Epidermal melanocyte (primary cell): ENCODE data around the gene EPAS1.

Experiments used
- DNase-seq: peaks from one replicate; pipeline ENCODE4 v3.0.0; 2011; ENCODE audit warnings: low spot score; ENCODE audit not compliant: insufficient read length

EPAS1 gene

DNA sequence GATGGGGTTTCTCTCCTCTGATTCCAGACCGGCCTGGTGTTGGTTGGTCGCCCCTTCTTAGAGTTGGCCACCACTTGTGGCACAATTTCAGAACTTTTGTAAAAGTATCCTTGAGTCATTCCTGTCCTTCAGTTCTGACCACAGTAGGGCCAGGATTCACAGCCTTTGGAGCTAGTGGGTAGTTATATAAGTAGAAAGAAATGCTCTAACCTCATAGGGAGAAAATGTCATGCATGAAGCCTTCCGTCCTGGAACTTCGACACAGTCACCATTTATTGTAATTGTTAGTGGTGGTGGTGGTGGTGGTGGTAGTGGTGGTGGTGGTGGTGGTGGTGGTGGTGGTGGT is 65.4 kb downstream of the EPAS1 start:
- no peak for DNase-seq

GRCh38 chr2:46363535-46364170 is 66.4 kb downstream of the EPAS1 start:
- DNase-seq: no peak

- peak; percentile 48 for DNase-seq
Observed at GRCh38 chr2:46364797-46365457, 67.7 kb downstream of the EPAS1 start.

GRCh38 chr2:46365913-46366667 is 68.9 kb downstream of the EPAS1 start:
- no peak for DNase-seq

DNA sequence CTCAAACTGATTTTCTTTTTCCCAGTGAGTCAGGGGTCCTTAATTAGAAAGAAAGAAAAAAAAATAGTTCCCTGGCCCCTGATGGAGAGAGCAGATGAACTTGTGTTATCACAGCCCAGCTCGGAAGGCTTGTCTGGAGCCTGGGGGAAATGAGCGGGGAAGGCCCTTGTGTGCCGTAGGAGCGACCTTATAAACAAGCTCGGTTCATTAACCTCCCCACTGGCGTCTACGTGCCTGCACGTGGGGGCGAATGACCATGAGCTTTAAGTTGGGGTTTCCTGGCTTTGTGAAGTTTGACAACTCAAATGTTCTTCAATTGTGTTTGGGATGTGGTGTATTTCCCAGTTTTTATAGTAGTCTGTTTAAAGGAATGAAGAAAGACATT is 69.5 kb downstream of the EPAS1 start:
- no peak for DNase-seq

GRCh38 chr2:46367286-46367685 is 70.1 kb downstream of the EPAS1 start:
- no peak for DNase-seq

GRCh38 chr2:46368401-46368800 is 71.2 kb downstream of the EPAS1 start:
- DNase-seq: no peak

GRCh38 chr2:46369783-46370182 is 72.6 kb downstream of the EPAS1 start:
- DNase-seq: no peak

DNA sequence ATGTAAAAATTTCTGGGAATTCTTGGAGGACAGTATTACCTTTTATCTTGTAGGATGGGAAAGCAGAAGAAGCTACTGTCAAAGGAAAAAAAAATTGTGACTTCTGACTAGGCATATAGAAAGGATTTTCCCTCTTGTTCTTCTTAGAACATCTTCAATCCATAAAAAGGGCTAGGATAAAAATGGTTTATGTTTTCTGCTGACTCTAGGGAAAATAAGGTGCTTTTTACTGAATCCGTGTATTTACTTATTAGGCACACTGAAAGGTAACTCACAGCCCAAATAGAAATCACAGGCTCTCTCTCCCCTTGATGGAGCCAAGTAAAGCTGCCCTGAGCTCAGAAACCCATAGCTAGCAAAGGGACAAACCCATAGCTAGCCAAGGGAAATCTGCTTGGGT is 74.6 kb downstream of the EPAS1 start:
- DNase-seq: no peak

DNA sequence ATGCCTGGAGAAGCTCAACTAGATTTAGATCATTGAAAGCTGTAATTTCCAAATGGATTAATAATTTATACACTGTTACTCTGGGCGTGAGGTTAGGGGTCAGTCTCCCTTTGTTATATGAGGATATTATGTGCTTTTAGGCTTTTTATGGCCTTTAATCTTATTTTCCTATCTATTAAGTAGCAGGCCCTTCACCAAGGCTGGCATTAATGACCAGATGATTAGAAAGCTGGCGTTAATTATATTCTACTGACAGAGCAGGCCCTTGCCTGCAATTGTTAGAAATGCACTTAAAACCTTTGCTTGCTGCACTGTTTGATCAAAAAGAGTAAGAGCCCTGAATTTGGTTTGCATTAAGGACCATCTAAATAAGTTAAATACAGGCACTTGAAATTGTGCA is 75.3 kb downstream of the EPAS1 start:
- DNase-seq: no peak

DNA sequence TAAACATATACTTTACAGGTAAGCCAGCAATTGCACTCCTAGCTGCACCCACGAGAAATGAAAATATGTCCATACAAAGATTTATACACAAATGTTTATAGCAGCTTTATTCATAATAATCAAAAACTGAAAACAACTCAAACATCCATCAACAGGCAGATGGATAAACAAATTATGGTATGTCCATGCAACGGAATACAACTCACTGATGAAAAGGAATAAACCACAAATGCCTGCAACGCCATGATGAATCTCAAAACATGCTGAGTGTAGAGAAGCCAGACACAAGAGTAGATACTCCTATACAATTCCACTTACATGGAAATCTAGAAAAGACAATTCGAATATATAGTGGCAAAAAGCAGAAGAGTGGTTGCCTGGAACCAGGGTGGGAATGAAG is 76.0 kb downstream of the EPAS1 start:
- DNase-seq: no peak

GRCh38 chr2:46375566-46376125 is 78.4 kb downstream of the EPAS1 start:
- DNase-seq: no peak

- no peak for DNase-seq
Observed at GRCh38 chr2:46376586-46376985, 79.4 kb downstream of the EPAS1 start.

DNA sequence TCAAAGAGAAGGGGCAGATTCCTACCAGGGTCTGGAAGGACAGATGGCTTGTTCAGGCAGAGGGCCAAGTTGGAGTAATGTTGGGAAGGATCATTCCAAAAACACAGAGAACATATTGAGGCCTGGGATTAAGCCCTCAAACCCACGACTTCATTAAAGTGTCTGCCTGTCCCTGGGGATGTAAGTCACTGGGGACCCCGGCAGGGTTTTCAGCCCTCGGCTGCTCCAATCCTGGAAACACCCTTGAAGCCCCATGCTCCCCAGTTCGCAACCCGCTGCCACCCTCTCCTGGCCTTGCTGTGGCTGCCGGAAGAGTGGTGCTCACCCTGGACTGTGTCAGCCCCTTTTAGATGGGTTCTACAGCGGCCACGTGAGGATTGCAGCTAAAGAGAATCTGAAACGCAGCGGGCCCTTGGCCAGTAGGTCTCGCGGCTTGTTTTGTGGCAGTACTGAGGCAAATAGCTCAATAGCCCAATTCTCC is 79.9 kb downstream of the EPAS1 start:
- DNase-seq: no peak

GRCh38 chr2:46377666-46378560 is 80.7 kb downstream of the EPAS1 start:
- no peak for DNase-seq

GRCh38 chr2:46378616-46379015 is 81.4 kb downstream of the EPAS1 start:
- DNase-seq: no peak

- peak; percentile 68 for DNase-seq
Observed at GRCh38 chr2:46379213-46380037, 82.2 kb downstream of the EPAS1 start.

DNA sequence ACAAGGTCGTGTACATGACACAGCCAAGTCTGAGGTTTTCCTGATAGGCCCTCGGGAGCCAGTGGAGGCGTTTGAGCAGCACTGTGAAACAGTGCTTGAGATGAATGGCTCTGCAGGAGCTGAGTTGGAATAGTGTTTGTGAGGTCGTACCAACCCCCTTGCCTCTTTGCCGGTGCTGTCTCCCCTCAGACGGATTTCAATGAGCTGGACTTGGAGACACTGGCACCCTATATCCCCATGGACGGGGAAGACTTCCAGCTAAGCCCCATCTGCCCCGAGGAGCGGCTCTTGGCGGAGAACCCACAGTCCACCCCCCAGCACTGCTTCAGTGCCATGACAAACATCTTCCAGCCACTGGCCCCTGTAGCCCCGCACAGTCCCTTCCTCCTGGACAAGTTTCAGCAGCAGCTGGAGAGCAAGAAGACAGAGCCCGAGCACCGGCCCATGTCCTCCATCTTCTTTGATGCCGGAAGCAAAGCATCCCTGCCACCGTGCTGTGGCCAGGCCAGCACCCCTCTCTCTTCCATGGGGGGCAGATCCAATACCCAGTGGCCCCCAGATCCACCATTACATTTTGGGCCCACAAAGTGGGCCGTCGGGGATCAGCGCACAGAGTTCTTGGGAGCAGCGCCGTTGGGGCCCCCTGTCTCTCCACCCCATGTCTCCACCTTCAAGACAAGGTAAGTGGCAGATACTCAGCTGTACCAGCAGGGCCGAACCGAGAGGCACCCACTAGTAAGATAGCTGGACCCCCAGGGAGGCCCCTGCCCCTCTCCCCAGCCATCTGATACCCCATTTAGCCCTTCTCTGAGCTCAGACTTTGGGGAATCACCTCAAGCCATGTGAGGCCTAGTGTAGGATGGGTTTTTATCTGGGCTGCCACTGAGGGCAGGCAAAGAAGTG is 83.1 kb downstream of the EPAS1 start:
- no peak for DNase-seq

DNA sequence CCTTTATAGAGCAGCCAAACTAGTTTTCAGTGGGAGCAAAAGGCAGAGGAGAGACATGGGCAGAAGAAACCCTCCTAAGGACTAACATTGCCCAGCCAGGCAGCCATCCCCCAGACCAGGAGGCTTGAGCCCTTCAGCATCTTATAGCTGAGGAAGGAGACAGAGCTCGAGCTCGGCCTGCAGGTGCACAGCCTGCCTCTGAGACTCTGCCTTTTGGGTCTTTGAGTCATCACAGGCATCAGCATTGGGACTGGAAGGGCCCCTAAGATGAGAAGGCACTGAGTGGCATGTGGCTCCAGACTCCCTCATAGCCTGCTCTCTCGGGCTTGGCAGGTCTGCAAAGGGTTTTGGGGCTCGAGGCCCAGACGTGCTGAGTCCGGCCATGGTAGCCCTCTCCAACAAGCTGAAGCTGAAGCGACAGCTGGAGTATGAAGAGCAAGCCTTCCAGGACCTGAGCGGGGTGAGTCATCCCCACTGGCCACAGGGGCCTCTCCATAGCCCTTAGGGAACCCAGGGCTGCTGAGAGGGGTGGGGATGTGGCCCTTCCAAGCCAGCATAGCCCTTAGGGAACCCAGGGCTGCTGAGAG is 84.1 kb downstream of the EPAS1 start:
- no peak for DNase-seq
